Left colon (tissue), 2 donors: Measurements from ENCODE around the gene TBC1D25. TPM values are rescaled to one million over a fixed set of nuclear protein-coding genes. Genes with fewer than 3 reads are reported as not detected.

Experiments used
- ATAC-seq: fragments of 200-7000 bp; cut with Tn5 transposase; one replicate; pipeline ENCODE4 v1.9.1; 2020; ENCODE audit warnings: mild to moderate bottlenecking, moderate library complexity
- DNase-seq, 2 donors: peaks; one replicate each; pipeline ENCODE4 v3.0.0-alpha.2; 2020
- intact Hi-C, 2 donors: fragments of 100-400 bp; cut with DNase I in 1 of 2; cut with micrococcal nuclease in 1 of 2; formaldehyde crosslinking; loops; one replicate each; pipeline versions ENCODE4 v1.11.2 to v1.14.0; 2022; cut with DNase I, micrococcal nuclease
- total RNA-seq, 2 donors: library from RNA; stranded (reverse); fragmentation: NEBNext Ultra II Directional; extraction: Animal tissue kit (Norgen Biotek cat#: 25700); gene quantifications; one replicate each; pipeline ENCODE4 v1.2.1, GENCODE V29; 2021
- donor health status: DM: no; HTN: no; CAD: no.
- donor health status: DM: yes; HTN: yes; CAD: no.

The TBC1D25 gene
- total RNA-seq, 2 donors from 2014 or later = 11.6 to 15.7 TPM

DNA sequence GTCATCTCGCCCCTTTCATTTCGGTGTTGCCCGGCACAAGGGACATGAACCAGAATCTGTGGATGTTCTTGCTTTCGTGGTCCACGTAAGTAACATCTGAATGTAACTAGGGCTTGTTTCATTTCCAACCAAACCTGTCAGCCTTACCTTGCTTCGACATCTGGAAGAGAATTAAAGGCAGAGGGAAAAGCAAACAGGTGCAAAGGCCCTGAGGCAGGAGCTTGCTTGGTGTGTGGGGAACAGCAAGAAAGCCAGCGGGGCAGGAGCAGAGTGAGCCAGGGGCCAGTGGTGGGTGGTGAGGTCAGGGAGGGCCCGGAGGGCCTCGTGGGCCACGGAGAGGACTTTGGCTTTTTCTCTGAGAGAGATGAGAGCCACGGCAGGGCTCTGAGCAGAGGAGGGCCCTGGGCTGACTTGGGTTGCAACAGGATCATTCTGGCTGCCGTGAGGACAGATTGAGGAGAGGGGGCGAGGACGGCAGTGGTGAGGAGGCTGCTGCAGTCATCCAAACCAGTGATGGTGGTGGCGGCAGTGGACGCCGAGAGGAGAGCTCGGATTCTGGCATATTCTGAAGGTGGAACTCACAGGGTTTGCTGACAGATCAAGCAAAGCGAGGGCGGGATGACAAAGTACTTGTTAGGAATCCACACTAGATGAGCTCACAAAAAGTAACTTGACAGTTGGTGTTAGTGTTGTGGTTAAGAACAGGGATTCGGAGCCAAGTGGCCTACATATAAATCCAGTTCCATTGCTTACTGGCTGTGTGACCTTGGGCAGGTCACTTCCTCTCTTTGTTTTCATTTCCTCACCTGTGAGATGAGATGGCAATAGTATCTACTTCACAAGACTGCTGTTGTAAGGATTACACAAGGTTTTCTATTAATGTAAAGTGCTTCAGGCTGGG lies 50.9 kb downstream of the TBC1D25 start:
- ATAC-seq = no peak
- no peak for DNase-seq

DNA sequence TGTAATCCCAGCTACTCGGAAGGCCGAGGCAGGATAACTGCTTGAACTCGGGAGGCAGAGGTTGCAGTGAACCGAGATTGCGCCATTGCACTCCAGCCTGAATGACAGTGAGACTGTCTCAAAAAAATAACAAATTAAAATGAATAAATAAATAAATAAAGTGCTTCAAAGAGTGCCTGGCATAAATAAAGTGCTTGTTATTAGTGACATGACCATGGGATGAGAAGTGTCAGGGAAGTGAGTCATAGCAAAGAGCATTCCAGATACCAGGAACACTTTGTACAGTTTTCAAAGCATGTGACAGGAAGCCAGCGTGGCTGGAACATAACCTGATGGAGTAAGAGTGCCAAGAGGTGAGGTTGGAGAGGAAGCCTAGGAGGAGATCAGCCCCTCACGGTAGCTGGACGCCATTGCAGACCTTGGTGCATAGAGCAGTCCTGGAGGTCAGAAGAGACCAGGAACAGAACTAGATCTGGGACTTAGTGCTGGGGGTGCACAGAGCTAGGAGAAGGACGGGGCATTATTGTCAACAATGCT lies 51.8 kb downstream of the TBC1D25 start:
- ATAC-seq (peak; percentile 63), DNase-seq (no peak)
- intact Hi-C loops = no loop called here

More for the DNA sequence above, 50.9 kb downstream of the TBC1D25 start:
- intact Hi-C loops = no loop called here

DNA sequence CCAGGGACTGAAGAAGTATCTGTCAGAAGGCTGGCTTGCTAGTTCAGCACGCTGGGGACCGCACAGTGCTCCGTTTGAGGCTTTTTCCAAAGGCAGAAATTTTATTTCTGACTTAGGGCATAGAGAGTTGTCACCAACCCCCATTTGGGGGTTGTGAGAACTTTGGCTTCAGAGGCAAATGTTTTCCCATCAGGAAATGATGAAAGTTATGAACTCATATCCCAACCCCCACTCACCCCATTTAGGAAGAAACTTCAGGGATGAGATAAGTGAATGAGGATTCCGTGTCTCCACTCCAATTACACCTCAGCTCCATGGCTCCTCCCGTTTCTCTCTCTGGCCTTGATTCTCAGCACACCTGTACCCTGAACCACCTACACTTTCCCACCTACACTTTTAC lies 53.5 kb downstream of the TBC1D25 start:
- ATAC-seq (no peak), DNase-seq (no peak)
- intact Hi-C loops = no loop called here

DNA sequence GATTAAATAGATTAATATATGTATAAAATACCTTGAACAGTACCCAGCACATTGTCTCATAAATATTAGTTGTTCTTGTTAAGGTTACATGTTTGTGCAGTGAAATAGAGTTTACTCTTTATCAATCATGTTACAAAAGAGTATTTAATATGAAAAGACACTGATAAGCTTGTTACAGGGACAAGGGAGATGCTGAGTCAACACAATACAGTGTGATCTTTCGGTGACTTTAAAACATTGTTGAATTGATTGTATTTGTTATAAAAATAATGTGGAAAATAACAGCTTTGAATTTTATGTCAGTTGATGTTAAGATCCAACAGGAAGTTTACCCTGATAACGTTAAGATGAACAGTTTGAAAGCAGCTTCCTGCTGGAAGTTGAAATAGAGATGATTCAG lies 56.4 kb downstream of the TBC1D25 start:
- intact Hi-C loops = no loop called here
- no peak for ATAC-seq
- DNase-seq = no peak

DNA sequence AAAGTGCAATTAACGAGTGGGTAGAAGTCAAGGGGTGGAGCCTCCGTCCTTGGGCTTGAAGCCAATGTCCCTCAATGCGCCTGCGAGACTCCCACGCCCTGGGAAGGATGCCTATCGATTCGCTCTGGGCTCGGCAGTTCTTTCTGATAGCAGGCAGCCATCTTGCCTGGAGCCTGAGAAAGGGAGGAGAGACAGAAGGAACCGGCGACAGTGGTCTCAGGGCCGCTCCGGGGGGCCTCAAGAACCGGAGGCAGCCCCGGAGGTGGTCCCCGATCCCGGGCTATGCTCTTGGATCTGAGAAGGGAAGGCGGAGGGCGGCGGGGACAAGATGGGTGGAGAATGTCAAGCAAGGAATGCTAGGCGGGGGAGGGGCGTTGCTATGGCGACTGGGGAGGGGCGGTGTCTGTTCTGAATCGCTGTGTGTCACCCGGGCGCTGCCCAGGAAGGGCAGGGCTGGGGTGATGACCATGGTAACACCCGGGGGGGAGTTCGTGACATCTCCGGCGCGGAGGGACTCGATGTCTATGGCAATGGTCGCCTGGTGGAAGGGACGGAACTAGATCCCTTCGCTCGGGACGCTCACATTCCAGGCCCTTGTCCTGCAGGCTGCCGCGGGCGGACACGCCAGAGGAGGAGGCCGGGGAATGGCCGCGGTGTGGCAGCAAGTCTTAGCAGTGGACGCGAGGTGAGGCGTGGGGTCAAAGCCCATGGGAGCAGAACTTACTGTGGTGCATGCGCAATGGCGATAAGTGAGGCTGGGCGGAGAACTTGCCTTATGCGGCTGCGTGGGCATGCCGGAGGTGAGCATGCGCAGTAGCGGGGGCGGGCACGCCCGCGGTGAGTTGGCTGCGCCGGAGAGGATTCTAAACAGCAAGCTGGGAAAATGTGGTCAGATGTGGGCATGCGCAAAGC lies 58.1 kb downstream of the TBC1D25 start, which contains the start of gene WDR13:
Gene WDR13 (plus strand): TSS at position 140 of the 912 bp plus-strand sequence. CDS start 505 bp downstream, at position 645.
- intact Hi-C loops = no loop called here
- DNase-seq (peak; percentile 93 to 95), ATAC-seq (peak; percentile 90)

DNA sequence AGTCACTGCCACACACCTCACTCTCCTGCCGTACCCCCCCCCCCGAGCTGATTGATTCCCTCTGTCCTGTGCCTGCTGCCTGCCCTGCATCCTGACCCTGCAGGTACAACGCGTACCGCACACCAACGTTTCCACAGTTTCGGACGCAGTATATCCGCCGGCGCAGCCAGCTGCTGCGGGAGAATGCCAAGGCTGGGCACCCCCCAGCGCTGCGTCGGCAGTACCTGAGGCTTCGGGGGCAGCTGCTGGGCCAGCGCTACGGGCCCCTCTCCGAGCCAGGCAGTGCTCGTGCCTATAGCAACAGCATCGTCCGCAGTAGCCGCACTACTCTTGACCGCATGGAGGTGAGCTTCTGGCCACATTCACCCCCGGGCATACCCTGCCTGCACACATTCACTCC lies 59.1 kb downstream of the TBC1D25 start:
- intact Hi-C loops = no loop called here
- ATAC-seq = no peak
- peak in 1 of 2 donors; percentile 21 for DNase-seq

DNA sequence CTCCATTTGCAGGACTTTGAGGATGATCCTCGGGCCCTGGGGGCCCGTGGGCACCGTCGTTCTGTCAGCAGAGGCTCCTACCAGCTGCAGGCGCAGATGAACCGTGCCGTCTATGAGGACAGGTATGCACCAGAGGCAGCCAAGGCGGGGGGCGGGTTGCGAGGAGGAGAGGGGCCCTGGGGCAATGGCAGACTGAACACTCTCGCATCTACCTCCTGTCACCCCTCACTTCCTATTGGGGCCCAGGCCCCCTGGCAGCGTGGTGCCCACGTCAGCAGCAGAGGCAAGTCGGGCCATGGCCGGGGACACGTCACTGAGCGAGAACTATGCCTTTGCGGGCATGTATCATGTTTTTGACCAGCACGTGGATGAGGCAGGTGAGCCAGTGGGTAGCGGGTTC lies 59.8 kb downstream of the TBC1D25 start:
- intact Hi-C loops = no loop called here
- DNase-seq (no peak), ATAC-seq (no peak)

DNA sequence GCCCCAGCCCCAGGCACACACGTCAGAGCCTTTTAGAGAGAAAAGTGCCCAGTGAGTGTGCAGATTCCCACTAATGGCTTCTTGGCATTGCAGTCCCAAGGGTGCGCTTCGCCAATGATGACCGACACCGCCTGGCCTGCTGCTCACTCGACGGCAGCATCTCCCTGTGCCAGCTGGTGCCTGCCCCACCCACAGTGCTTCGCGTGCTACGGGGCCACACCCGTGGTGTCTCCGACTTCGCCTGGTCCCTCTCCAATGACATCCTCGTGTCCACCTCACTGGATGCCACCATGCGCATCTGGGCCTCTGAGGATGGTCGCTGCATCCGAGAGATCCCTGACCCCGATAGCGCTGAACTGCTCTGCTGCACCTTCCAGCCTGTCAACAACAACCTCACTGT lies 60.7 kb downstream of the TBC1D25 start:
- DNase-seq = no peak
- no peak for ATAC-seq
- intact Hi-C loops = no loop called here

DNA sequence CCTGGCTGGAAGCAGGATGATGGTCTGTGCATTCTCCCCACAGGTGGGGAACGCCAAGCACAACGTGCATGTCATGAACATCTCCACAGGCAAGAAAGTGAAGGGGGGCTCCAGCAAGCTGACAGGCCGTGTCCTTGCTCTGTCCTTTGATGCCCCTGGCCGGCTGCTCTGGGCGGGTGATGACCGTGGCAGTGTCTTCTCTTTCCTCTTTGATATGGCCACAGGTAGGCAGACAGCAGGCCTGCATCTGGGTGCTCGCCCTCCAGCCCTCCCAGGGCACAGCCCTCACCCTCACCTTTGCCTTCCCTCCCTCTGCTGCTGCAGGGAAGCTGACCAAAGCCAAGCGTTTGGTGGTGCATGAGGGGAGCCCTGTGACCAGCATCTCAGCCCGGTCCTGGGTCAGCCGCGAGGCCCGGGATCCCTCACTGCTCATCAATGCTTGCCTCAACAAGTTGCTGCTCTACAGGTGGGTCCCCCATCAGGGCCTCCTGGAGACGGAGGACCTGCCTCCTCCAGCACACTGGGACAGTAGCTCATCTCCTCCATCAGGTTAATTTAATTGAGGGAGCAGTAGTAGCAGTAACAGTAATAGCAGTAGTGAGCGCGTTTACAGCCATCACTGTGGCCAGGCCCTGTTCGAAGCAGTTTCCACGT lies 62.4 kb downstream of the TBC1D25 start:
- no peak for DNase-seq
- no peak for ATAC-seq
- intact Hi-C loops = no loop called here

DNA sequence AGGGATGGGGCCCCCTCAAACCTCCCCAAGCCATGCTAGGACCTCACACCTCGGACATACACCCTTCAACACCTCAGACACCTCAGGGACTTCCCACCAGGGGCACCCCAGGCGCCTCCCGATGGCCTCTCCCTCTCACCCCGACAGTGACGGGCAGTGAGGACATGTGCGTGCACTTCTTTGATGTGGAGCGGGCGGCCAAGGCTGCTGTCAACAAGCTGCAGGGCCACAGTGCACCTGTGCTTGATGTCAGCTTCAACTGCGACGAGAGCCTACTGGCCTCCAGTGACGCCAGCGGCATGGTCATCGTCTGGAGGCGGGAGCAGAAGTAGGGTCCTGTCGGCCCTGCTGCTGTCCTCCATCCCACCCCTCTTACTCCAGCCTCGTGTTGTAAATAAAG lies 65.2 kb downstream of the TBC1D25 start:
- no peak for DNase-seq
- no peak for ATAC-seq
- intact Hi-C loops = no loop called here

DNA sequence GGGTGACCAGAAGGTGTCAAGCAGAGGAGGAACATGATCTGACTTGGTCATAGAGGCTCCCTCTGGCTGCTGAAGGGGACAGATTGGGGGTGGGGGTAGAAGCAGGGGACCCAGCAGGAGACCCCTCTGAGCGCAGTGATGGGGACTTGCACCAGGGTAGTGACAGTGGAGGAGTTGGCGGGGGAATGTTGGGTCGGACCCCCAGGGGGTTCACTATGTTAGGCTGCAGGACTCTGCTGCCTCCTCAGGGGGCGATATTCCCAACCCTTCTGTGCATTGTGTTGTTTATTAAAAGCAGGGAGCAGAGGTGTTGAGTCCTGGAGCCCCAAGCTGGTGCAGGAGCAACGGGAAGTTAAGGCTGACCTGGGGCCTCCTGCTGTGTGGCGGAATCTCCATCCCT lies 66.6 kb downstream of the TBC1D25 start:
- ATAC-seq (no peak), DNase-seq (no peak)
- intact Hi-C loops = no loop called here

DNA sequence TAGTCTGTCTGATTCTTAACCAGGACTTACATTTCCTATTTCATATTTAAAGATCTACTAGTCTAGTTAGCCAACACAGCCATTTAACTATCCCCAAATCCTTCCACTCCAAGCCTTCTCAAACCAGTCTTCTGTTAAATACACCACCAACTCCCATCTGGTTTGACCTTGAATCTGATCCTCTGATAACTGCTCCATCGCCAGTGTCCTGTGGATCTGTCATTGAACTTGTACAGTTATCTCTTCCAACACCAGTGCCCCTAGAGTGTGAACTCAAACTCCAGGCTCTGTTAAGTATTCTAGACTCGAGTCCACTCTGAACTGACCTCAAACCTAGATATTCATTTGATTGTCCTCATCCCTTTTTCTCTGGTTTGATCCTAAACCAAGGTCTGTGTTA lies 72.2 kb downstream of the TBC1D25 start:
- DNase-seq (no peak), ATAC-seq (no peak)
- intact Hi-C loops = no loop called here

Other genes with a start within 250 kb of the TBC1D25 start
- not detected for gene SSX3, start 183.0 kb upstream of the TBC1D25 start, total RNA-seq
- gene SSX4, start 156.2 kb upstream of the TBC1D25 start, total RNA-seq = not detected
- gene SSX4B, start 127.8 kb upstream of the TBC1D25 start, total RNA-seq = not detected
- gene SLC38A5, start 69.5 kb upstream of the TBC1D25 start, total RNA-seq = 10 to 100 TPM; 16.7 to 24.1 TPM
- gene FTSJ1, start 63.5 kb upstream of the TBC1D25 start, total RNA-seq = 10 to 100 TPM; 19.5 to 25.1 TPM
- 1 to 10 TPM; 4.0 to 5.8 TPM for gene PORCN, start 30.7 kb upstream of the TBC1D25 start, total RNA-seq
- gene EBP, start 17.9 kb upstream of the TBC1D25 start, total RNA-seq = 100 to 1,000 TPM; 152 to 207 TPM
- gene RBM3, start 34.8 kb downstream of the TBC1D25 start, total RNA-seq = 100 to 1,000 TPM; 156 to 263 TPM
- 100 to 1,000 TPM; 126 to 141 TPM for gene WDR13, start 57.8 kb downstream of the TBC1D25 start, total RNA-seq
- gene WAS, start 144.1 kb downstream of the TBC1D25 start, total RNA-seq = 1 to 10 TPM; 2.4 to 6.6 TPM
- 1 to 10 TPM; 3.1 to 5.0 TPM for gene SUV39H1, start 157.0 kb downstream of the TBC1D25 start, total RNA-seq
- 10 to 100 TPM in 1 of 2 donors, 1 to 10 TPM in 1; 9.5 to 11.4 TPM for gene GLOD5, start 222.0 kb downstream of the TBC1D25 start, total RNA-seq
- gene GATA1, start 246.9 kb downstream of the TBC1D25 start, total RNA-seq = not detected